GM21528 (cell line): Measurements from ENCODE around the gene RFLNA.

Source experiments
- ATAC-seq: cut with Tn5 transposase; IDR thresholded peaks from one replicate; pipeline ENCODE4 v1.9.1; 2021; ENCODE audit warnings: mild to moderate bottlenecking, moderate library complexity; ENCODE audit not compliant: unreplicated experiment, low FRiP score

The RFLNA gene

GRCh38 chr12:124334976-124335375, 40.1 kb downstream of the RFLNA start:
- no peak for ATAC-seq

- ATAC-seq: no peak
Measured at GRCh38 chr12:124335426-124336183, 40.7 kb downstream of the RFLNA start.

- no peak for ATAC-seq
Measured at GRCh38 chr12:124336184-124336437, 41.2 kb downstream of the RFLNA start.

GRCh38 chr12:124336742-124337520, 42.0 kb downstream of the RFLNA start:
- ATAC-seq: no peak

- no peak for ATAC-seq
Measured at GRCh38 chr12:124337622-124338021, 42.7 kb downstream of the RFLNA start.

- ATAC-seq: no peak
Measured at GRCh38 chr12:124338448-124338847, 43.6 kb downstream of the RFLNA start.

- ATAC-seq: no peak
Measured at GRCh38 chr12:124338876-124339603, 44.1 kb downstream of the RFLNA start.

- ATAC-seq: no peak
Measured at GRCh38 chr12:124340080-124340900, 45.4 kb downstream of the RFLNA start.

GRCh38 chr12:124341645-124342069, 46.8 kb downstream of the RFLNA start:
- ATAC-seq: no peak

- no peak for ATAC-seq
Measured at GRCh38 chr12:124344022-124344421, 49.1 kb downstream of the RFLNA start.

- no peak for ATAC-seq
Measured at GRCh38 chr12:124344526-124344925, 49.6 kb downstream of the RFLNA start.

GRCh38 chr12:124345795-124346194, 50.9 kb downstream of the RFLNA start:
- no peak for ATAC-seq

GRCh38 chr12:124346425-124347168, 51.7 kb downstream of the RFLNA start:
- ATAC-seq: no peak

GRCh38 chr12:124347335-124347734, 52.4 kb downstream of the RFLNA start:
- ATAC-seq: no peak

GRCh38 chr12:124347805-124348658, 53.1 kb downstream of the RFLNA start:
- ATAC-seq: no peak

- ATAC-seq: no peak
Measured at GRCh38 chr12:124348659-124349380, 53.9 kb downstream of the RFLNA start.

GRCh38 chr12:124350491-124350890, 55.6 kb downstream of the RFLNA start:
- no peak for ATAC-seq

GRCh38 chr12:124351422-124351821, 56.5 kb downstream of the RFLNA start:
- no peak for ATAC-seq
